Measurements from ENCODE around the gene ABCG4.

Gene ABCG4

GRCh38 chr11:119206511-119207414 is 57.9 kb downstream of the ABCG4 start:
- DNase-seq (ENCODE audit: low read depth in 2 of 2) = no peak

- no peak for DNase-seq (ENCODE audit: low read depth in 2 of 2)
These were observed 58.6 kb downstream of the ABCG4 start for GRCh38 chr11:119207415-119207960.

- DNase-seq (ENCODE audit: low read depth in 2 of 2) = no peak
These were observed 60.3 kb downstream of the ABCG4 start for GRCh38 chr11:119209186-119209585.

- DNase-seq (ENCODE audit: low read depth in 2 of 2) = no peak
These were observed 61.2 kb downstream of the ABCG4 start for GRCh38 chr11:119210050-119210449.
